Activated effector memory CD4-positive, alpha-beta T cell treated with anti-CD3 and anti-CD28 coated beads, Interleukin-2, amount 50 U/mL, for 16 hours (primary cell): ENCODE results near the gene KCNC4.

ENCODE experiments used
- DNase-seq: peaks from one replicate; pipeline ENCODE4 v3.0.0-alpha.2; 2020

Gene KCNC4

DNA sequence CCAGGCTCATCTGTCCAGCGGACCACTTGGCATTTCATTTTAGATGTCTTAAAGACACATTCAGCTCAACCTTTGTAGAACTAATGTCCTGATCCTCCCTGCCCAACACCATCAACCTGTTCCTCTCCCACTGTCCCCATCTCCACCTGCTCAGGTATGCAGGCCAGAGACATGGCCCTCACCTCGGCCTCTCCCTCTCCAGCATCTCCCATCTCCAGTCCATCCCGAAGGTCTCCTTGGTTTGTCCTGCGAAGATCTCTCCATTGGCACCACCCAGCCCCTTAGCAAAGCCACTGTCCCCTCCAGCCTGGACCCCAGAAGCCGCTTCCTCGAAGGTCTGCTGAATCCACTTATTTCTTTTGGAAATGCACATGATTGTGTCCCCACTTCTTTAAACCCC lies 20.9 kb upstream of the KCNC4 start:
- no peak for DNase-seq

- no peak for DNase-seq
Measured at GRCh38 chr1:110190282-110190929, 19.7 kb upstream of the KCNC4 start.

DNA sequence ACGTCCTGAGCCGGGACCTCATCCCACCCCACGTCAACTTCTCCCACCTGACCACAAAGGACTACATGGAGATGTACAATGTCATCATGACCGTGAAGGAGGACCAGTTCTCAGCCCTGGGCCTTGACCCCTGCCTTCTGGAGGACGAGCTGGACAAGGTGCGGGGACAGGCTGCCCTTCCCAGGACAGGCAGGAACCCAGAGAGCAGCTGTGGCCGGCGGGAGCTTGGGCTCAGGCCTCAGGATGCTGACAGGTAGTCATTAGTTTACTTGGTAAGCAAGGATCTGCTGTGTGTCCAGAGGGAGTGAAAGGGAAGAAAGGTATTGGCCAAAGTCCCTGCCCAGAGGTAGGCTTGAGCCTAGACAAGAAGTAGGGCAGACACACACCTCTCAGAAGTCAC lies 17.6 kb upstream of the KCNC4 start:
- no peak for DNase-seq

DNA sequence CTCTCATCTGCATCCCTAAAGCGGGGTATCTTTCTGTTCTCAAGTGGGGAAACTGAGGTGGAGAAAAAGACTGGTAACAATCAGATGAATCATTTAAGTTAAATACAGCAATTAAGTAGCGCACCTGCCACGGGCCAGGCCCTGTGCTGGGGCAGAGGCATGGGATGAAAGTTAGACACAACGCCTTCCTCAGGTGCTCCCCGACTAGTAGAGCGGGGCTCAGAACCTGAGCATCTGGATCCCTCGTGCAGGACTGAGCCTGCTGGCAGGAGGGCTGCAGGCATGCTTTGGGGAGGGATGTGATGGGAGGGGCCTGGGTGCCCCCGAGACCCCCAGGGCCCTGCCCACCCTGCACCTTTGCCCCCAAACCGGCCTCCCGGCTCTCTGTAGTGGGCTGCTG lies 14.9 kb upstream of the KCNC4 start:
- DNase-seq: no peak

GRCh38 chr1:110196917-110197765 lies 13.0 kb upstream of the KCNC4 start:
- DNase-seq: peak; percentile 81

DNA sequence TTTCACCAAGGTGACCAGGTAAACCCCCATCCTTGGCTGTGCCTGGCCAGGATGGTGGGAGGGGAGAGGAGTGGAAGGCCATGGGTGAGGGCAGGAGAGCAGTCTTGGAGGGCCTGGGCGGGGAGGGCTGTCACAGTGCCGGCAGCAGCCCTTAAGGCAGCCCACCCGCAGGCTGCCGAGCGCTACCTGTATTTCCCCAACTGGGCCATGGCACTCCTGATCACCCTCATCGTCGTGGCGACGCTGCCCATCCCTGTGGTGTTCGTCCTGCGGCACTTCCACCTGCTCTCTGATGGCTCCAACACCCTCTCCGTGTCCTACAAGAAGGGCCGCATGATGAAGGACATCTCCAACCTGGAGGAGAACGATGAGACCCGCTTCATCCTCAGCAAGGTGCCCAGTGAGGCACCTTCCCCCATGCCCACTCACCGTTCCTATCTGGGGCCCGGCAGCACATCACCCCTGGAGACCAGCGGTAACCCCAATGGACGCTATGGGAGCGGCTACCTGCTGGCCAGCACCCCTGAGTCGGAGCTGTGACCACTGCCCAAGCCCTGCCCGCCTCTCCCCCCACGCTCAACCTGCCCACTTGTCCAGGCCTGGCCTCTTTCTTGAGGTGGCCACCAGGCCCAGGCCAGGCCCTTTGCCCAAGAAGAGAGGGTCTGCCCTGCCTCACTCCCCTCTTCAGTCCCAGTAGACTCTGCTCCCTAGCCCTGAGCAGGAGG lies 12.0 kb upstream of the KCNC4 start:
- no peak for DNase-seq

DNA sequence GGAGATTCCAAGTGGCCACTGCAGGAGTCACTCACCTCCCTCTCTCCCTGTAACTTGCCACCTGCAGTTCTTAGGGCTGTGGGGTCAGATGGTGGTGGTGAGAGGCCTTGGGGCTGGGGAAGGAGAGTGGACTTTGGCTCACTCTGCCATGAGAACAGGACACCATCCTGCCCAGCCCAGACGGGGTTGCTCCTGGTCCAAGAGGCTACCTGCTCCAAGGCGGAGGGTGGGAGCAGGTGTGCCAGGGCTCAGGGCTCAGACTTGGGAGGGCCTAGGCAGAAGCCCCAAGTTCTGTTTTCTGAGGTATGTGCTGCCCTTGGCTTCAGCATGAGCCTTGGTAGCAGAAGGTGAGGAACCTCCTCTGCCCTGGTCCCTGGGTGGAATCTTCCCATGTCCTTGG lies 11.4 kb upstream of the KCNC4 start:
- no peak for DNase-seq

GRCh38 chr1:110200190-110200589 lies 9.9 kb upstream of the KCNC4 start:
- no peak for DNase-seq

- no peak for DNase-seq
Measured at GRCh38 chr1:110200666-110201065, 9.4 kb upstream of the KCNC4 start.

GRCh38 chr1:110201157-110201825 lies 8.8 kb upstream of the KCNC4 start:
- no peak for DNase-seq

DNA sequence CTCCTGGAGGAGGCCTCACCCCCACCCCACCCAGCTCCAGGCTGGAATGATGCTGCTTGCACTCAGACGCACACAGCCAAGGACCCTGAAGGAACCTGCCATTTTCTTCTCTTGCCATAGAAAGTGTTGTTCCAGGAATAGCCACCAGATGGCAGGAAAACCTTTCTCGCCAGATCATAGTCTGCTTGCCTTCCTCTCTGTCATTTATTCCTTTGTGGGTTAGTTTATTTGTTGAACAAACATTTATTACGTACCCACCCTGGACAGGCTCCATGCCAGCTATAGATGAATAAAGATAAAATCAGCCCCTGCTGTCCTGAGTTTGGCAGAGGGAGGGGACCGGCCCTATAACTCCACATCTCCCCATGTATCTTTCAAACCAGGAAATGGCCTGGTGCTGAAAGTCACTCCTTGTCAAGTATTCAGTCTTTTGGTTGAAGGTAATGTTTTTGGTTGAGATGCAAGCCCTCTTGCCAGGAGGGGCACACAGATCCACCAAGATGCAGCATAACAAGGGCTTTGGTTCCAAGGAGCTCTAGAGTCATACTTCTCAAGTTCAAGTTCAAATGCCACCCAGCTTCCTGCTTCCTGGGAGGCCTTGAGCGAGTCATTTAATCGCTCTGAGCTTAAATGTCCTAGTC lies 7.0 kb upstream of the KCNC4 start:
- peak; percentile 76 for DNase-seq

DNA sequence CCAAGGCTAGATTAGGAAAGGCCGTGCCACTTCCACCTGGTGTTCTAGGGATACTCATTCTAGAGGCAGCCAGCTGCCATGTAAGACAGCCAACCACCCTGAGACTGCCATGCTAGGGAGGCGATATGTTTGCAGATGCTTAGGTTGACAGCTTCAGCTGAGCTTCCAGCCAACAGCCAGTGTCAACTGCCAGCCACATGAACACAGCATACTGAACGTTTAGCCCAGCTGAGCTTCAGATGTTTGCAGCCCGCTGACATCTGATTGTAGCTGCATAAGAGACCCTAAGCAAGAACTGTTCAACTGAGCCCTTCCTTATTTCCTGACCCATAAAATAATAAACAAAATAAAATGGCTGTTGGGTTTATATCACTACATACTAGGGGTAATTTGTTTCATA lies 5.0 kb upstream of the KCNC4 start:
- DNase-seq: no peak

DNA sequence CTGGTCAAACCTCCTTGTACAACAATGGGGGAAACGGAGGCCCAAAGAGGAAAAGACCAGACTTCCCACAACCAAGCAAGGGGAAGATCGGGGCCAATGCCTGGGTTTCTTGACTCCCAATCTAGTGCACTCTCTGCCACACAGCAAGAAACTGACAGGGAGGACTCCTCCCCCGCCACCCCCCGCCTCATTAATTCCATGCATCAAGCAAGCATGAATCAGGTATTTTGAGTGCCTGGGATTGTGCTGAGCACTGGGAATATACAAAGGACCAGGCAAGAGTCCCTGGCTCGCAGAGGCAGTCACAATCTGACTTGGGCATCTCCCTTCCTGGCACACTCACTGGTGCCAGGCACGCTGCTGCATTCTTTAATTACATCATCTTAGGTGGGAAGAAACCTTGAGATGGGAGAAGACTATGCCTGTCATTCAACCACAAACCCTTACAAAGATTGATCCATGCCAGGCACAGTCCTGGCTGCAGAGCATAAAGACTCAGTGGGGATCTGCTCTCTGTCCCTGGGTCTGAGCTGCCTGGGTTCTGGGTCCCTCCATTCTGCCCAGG lies 4.4 kb upstream of the KCNC4 start:
- no peak for DNase-seq

- DNase-seq: no peak
Measured at GRCh38 chr1:110206261-110206920, 3.7 kb upstream of the KCNC4 start.

DNA sequence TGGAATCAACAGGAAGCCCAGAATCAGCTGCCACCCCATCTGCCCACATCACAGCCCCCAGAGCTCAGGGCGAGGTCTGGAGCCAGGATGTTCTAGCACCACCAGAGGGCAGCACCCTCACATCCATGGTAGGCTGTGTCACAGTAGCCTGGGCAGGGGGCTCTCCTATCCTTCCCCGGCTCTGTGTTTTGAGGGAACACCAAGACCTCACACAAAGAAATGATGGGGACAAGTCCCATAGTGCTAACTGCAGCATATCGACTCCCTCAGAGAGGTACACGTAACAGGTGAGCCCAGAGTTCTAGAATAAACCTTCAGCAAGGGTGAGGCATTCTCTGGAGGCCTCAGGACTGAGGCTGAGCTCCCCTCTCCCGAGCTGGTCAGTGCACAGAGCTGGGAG lies 2.3 kb upstream of the KCNC4 start:
- DNase-seq: peak; percentile 91

- no peak for DNase-seq
Measured at GRCh38 chr1:110208916-110209645, 1.0 kb upstream of the KCNC4 start.

- peak; percentile 84 for DNase-seq
Measured at GRCh38 chr1:110210604-110211495, 736 bp downstream of the KCNC4 start.

DNA sequence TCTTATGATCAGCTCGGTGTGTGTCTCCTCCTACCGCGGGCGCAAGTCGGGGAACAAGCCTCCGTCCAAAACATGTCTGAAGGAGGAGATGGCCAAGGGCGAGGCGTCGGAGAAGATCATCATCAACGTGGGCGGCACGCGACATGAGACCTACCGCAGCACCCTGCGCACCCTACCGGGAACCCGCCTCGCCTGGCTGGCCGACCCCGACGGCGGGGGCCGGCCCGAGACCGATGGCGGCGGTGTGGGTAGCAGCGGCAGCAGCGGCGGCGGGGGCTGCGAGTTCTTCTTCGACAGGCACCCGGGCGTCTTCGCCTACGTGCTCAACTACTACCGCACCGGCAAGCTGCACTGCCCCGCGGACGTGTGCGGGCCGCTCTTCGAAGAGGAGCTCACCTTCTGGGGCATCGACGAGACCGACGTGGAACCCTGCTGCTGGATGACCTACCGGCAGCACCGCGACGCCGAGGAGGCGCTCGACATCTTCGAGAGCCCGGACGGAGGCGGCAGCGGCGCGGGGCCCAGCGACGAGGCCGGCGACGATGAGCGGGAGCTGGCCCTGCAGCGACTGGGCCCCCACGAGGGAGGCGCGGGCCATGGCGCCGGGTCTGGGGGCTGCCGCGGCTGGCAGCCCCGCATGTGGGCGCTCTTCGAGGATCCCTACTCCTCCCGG lies 1.5 kb downstream of the KCNC4 start:
- DNase-seq: peak; percentile 81
